ENCODE results near the gene IMMP2L.

Gene IMMP2L

GRCh38 chr7:111362506-111363054 lies 199.7 kb downstream of the IMMP2L start:
- no peak overlapping the region for H3K4me3 ChIP-seq (ENCODE audit: low read depth in 1 of 2, low read length in 2 of 2)

GRCh38 chr7:111358915-111359314 lies 203.4 kb downstream of the IMMP2L start:
- no peaks in the 10 kb centered on the region for H3K36me3 ChIP-seq (ENCODE audit: control insufficient read depth in 1 of 2, insufficient read depth in 2 of 2, low read length in 2 of 2)
- H3K9me3 ChIP-seq (ENCODE audit: control insufficient read depth in 1 of 2, low read length in 2 of 2): no peaks in the 10 kb centered on the region
- H3K27ac ChIP-seq (ENCODE audit: low read length): no peak overlapping the region
- H3K4me1 ChIP-seq (ENCODE audit: control insufficient read depth in 1 of 2, insufficient read depth in 2 of 2, low read length in 2 of 2): peaks cover 0 to 3% of the 10 kb centered on the region in 2 donors
- H3K27me3 ChIP-seq (ENCODE audit: low read depth, low read length): no peaks in the 10 kb centered on the region
- no peak overlapping the region for H3K4me3 ChIP-seq (ENCODE audit: low read depth in 1 of 2, low read length in 2 of 2)

More at GRCh38 chr7:111362506-111363054, 199.7 kb downstream of the IMMP2L start:
- Histone ChIP-seq H3K36me3 (ENCODE audit: control insufficient read depth in 1 of 2, insufficient read depth in 2 of 2, low read length in 2 of 2) (no peaks in the 10 kb centered on the region), H3K9me3 (ENCODE audit: control insufficient read depth in 1 of 2, low read length in 2 of 2) (no peaks in the 10 kb centered on the region), H3K4me1 (ENCODE audit: control insufficient read depth in 1 of 2, insufficient read depth in 2 of 2, low read length in 2 of 2) (peaks cover 0 to 3% of the 10 kb centered on the region in 2 donors), H3K27me3 (ENCODE audit: low read depth, low read length) (no peaks in the 10 kb centered on the region), H3K27ac (ENCODE audit: low read length) (no peak overlapping the region)

- Histone ChIP-seq H3K27me3 (ENCODE audit: low read depth, low read length) (no peaks in the 10 kb centered on the region), H3K27ac (ENCODE audit: low read length) (no peak overlapping the region), H3K36me3 (ENCODE audit: control insufficient read depth in 1 of 2, insufficient read depth in 2 of 2, low read length in 2 of 2) (no peaks in the 10 kb centered on the region)
Observed at GRCh38 chr7:111357691-111358090, 204.6 kb downstream of the IMMP2L start.

GRCh38 chr7:111356941-111357340 lies 205.4 kb downstream of the IMMP2L start:
- Histone ChIP-seq H3K27me3 (ENCODE audit: low read depth, low read length) (no peaks in the 10 kb centered on the region), H3K27ac (ENCODE audit: low read length) (no peak overlapping the region), H3K9me3 (ENCODE audit: control insufficient read depth in 1 of 2, low read length in 2 of 2) (no peaks in the 10 kb centered on the region), H3K36me3 (ENCODE audit: control insufficient read depth in 1 of 2, insufficient read depth in 2 of 2, low read length in 2 of 2) (no peaks in the 10 kb centered on the region), H3K4me3 (ENCODE audit: low read depth in 1 of 2, low read length in 2 of 2) (no peak overlapping the region), H3K4me1 (ENCODE audit: control insufficient read depth in 1 of 2, insufficient read depth in 2 of 2, low read length in 2 of 2) (peaks cover 0 to 3% of the 10 kb centered on the region in 2 donors)

More at GRCh38 chr7:111357691-111358090, 204.6 kb downstream of the IMMP2L start:
- Histone ChIP-seq H3K9me3 (ENCODE audit: control insufficient read depth in 1 of 2, low read length in 2 of 2) (no peaks in the 10 kb centered on the region), H3K4me1 (ENCODE audit: control insufficient read depth in 1 of 2, insufficient read depth in 2 of 2, low read length in 2 of 2) (peaks cover 0 to 3% of the 10 kb centered on the region in 2 donors), H3K4me3 (ENCODE audit: low read depth in 1 of 2, low read length in 2 of 2) (no peak overlapping the region)

- no peak overlapping the region for H3K27ac ChIP-seq (ENCODE audit: low read length)
- no peaks in the 10 kb centered on the region for H3K9me3 ChIP-seq (ENCODE audit: control insufficient read depth in 1 of 2, low read length in 2 of 2)
- H3K4me3 ChIP-seq (ENCODE audit: low read depth in 1 of 2, low read length in 2 of 2): no peak overlapping the region
- no peaks in the 10 kb centered on the region for H3K4me1 ChIP-seq (ENCODE audit: control insufficient read depth in 1 of 2, insufficient read depth in 2 of 2, low read length in 2 of 2)
- H3K36me3 ChIP-seq (ENCODE audit: control insufficient read depth in 1 of 2, insufficient read depth in 2 of 2, low read length in 2 of 2): no peaks in the 10 kb centered on the region
- H3K27me3 ChIP-seq (ENCODE audit: low read depth, low read length): no peaks in the 10 kb centered on the region
Observed at GRCh38 chr7:111352319-111352718, 210.0 kb downstream of the IMMP2L start.

- Histone ChIP-seq H3K27ac (ENCODE audit: low read length) (no peak overlapping the region), H3K36me3 (ENCODE audit: control insufficient read depth in 1 of 2, insufficient read depth in 2 of 2, low read length in 2 of 2) (peaks cover 0 to 4% of the 10 kb centered on the region in 2 donors), H3K4me1 (ENCODE audit: control insufficient read depth in 1 of 2, insufficient read depth in 2 of 2, low read length in 2 of 2) (no peaks in the 10 kb centered on the region), H3K4me3 (ENCODE audit: low read depth in 1 of 2, low read length in 2 of 2) (no peak overlapping the region), H3K27me3 (ENCODE audit: low read depth, low read length) (no peaks in the 10 kb centered on the region), H3K9me3 (ENCODE audit: control insufficient read depth in 1 of 2, low read length in 2 of 2) (peaks cover 10 to 19% of the 10 kb centered on the region in 2 donors)
Observed at GRCh38 chr7:111346219-111346618, 216.1 kb downstream of the IMMP2L start.

- H3K9me3 ChIP-seq (ENCODE audit: control insufficient read depth in 1 of 2, low read length in 2 of 2): peaks cover 10 to 19% of the 10 kb centered on the region in 2 donors
- peaks cover 0 to 4% of the 10 kb centered on the region in 2 donors for H3K36me3 ChIP-seq (ENCODE audit: control insufficient read depth in 1 of 2, insufficient read depth in 2 of 2, low read length in 2 of 2)
- H3K27me3 ChIP-seq (ENCODE audit: low read depth, low read length): no peaks in the 10 kb centered on the region
- no peak overlapping the region for H3K27ac ChIP-seq (ENCODE audit: low read length)
- no peak overlapping the region for H3K4me3 ChIP-seq (ENCODE audit: low read depth in 1 of 2, low read length in 2 of 2)
- no peaks in the 10 kb centered on the region for H3K4me1 ChIP-seq (ENCODE audit: control insufficient read depth in 1 of 2, insufficient read depth in 2 of 2, low read length in 2 of 2)
Observed at GRCh38 chr7:111343017-111343416, 219.3 kb downstream of the IMMP2L start.

GRCh38 chr7:111339006-111339405 lies 223.3 kb downstream of the IMMP2L start:
- Histone ChIP-seq H3K9me3 (ENCODE audit: control insufficient read depth in 1 of 2, low read length in 2 of 2) (peaks cover 7 to 12% of the 10 kb centered on the region in 2 donors), H3K27me3 (ENCODE audit: low read depth, low read length) (no peaks in the 10 kb centered on the region), H3K4me1 (ENCODE audit: control insufficient read depth in 1 of 2, insufficient read depth in 2 of 2, low read length in 2 of 2) (no peaks in the 10 kb centered on the region), H3K4me3 (ENCODE audit: low read depth in 1 of 2, low read length in 2 of 2) (no peak overlapping the region), H3K36me3 (ENCODE audit: control insufficient read depth in 1 of 2, insufficient read depth in 2 of 2, low read length in 2 of 2) (peaks cover 0 to 4% of the 10 kb centered on the region in 2 donors), H3K27ac (ENCODE audit: low read length) (no peak overlapping the region)

GRCh38 chr7:111333010-111333409 lies 229.3 kb downstream of the IMMP2L start:
- Histone ChIP-seq H3K9me3 (ENCODE audit: control insufficient read depth in 1 of 2, low read length in 2 of 2) (peaks cover 0 to 3% of the 10 kb centered on the region in 2 donors), H3K27ac (ENCODE audit: low read length) (no peak overlapping the region), H3K4me3 (ENCODE audit: low read depth in 1 of 2, low read length in 2 of 2) (no peak overlapping the region), H3K27me3 (ENCODE audit: low read depth, low read length) (no peaks in the 10 kb centered on the region), H3K4me1 (ENCODE audit: control insufficient read depth in 1 of 2, insufficient read depth in 2 of 2, low read length in 2 of 2) (no peaks in the 10 kb centered on the region), H3K36me3 (ENCODE audit: control insufficient read depth in 1 of 2, insufficient read depth in 2 of 2, low read length in 2 of 2) (no peaks in the 10 kb centered on the region)

- no peaks in the 10 kb centered on the region for H3K36me3 ChIP-seq (ENCODE audit: control insufficient read depth in 1 of 2, insufficient read depth in 2 of 2, low read length in 2 of 2)
- H3K27me3 ChIP-seq (ENCODE audit: low read depth, low read length): no peaks in the 10 kb centered on the region
- no peaks in the 10 kb centered on the region for H3K4me1 ChIP-seq (ENCODE audit: control insufficient read depth in 1 of 2, insufficient read depth in 2 of 2, low read length in 2 of 2)
- H3K4me3 ChIP-seq (ENCODE audit: low read depth in 1 of 2, low read length in 2 of 2): no peak overlapping the region
- peaks cover 0 to 3% of the 10 kb centered on the region in 2 donors for H3K9me3 ChIP-seq (ENCODE audit: control insufficient read depth in 1 of 2, low read length in 2 of 2)
- H3K27ac ChIP-seq (ENCODE audit: low read length): no peak overlapping the region
Observed at GRCh38 chr7:111330235-111330523, 232.1 kb downstream of the IMMP2L start.

GRCh38 chr7:111329367-111330234 lies 232.7 kb downstream of the IMMP2L start:
- H3K36me3 ChIP-seq (ENCODE audit: control insufficient read depth in 1 of 2, insufficient read depth in 2 of 2, low read length in 2 of 2): no peaks in the 10 kb centered on the region
- no peaks in the 10 kb centered on the region for H3K4me1 ChIP-seq (ENCODE audit: control insufficient read depth in 1 of 2, insufficient read depth in 2 of 2, low read length in 2 of 2)
- peaks cover 0 to 3% of the 10 kb centered on the region in 2 donors for H3K9me3 ChIP-seq (ENCODE audit: control insufficient read depth in 1 of 2, low read length in 2 of 2)
- no peak overlapping the region for H3K4me3 ChIP-seq (ENCODE audit: low read depth in 1 of 2, low read length in 2 of 2)
- no peaks in the 10 kb centered on the region for H3K27me3 ChIP-seq (ENCODE audit: low read depth, low read length)
- no peak overlapping the region for H3K27ac ChIP-seq (ENCODE audit: low read length)

Data from muscle layer of duodenum (tissue), 2 donors.